GM19193 (cell line): ENCODE data around the gene WDFY4.

Source experiments
- POLR2A ChIP-seq: IDR thresholded peaks from 4 replicates; pipeline ENCODE4 v1.6.1; 2011; ENCODE audit not compliant: insufficient read depth, insufficient read length; ENCODE audit errors: extremely low read depth

WDFY4 gene

DNA sequence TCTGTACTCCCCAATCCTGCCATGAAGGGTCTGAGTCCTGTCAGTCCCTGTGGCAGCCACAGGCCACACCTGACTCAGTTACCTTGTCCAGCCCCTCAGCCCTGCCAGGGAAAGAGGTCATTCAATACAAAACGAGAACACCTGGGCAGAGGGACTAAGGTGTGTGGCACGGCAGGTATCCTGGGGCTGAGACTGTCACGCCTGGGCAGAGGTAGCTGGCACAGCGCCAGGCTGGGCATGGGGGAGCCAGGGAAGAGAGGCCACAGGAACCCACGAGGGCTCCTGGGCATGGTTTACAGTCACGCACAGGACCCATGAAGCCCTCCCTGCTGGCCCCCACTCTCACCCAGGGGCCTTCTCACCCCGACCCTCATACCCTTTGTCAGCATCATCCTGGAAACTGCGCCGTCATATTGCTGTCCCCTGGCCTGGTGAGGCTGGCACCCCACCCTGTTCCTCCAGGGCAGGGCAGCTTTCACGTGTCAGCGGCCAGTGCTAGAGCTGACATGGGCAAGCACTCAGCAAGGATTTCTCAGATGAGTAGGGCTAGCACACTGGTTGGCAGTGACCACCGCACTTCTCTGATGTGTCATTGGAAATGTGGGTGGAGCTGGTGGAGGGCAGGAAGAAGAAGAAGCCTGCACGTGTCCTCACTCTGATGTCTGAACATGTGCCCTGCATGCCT lies 212.2 kb downstream of the WDFY4 start:
- no peak for TF ChIP-seq POLR2A

DNA sequence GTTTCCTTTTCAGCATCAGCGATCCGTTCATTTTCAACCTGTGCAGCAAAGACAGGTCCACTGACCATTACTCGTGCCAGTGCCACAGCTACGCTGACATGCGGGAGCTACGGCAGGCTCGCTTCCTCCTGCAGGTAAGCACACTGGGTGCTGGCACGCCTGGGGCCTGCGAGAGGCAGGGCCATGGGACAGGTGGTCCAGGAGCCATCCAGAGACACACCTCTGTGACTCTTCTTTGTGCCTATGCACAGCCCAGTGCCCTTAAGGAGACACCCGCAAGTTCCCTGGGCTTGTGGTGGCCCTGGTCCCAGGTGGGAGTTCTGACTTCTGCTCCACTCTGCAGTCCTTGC lies 212.7 kb downstream of the WDFY4 start:
- no peak for TF ChIP-seq POLR2A

DNA sequence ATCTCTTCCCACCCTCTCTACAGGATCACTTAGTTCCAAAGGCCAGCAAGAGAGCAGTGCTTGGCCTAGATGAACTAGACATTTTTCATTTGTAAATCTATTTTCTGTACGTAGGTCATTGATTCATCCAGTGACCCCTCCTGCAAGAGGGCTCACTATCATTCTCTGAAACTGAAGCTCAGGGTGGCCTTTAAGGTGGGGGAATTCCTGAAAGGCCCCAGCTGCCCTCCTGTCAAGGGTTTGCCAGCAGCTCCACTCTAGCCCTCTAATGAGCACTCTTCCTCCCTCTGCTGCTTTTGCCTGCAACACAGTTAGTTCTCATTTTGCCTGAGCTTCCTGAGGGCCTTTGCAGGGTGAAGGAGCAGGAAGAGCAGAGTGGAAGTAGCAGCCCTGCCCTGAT lies 213.8 kb downstream of the WDFY4 start:
- TF ChIP-seq POLR2A: no peak

DNA sequence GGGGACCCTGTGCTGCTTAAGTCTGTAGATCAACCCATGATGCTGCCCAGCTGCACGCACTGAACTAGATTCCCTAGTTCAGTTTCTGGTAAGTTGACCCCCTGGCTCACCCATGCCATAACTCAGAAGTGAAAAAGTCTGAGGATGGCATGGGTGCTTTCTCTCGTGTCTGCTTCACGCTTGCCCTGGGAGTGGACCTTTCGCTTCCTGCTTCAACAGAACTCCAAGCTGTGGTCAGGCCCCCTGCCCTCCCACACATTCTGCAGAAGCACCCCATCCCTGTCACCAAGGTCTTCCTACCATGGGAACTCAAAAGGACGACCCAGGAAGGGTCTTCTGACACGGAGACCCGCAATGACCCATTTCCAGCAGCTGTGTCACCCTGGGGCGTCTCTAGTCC lies 215.1 kb downstream of the WDFY4 start:
- TF ChIP-seq POLR2A: no peak

DNA sequence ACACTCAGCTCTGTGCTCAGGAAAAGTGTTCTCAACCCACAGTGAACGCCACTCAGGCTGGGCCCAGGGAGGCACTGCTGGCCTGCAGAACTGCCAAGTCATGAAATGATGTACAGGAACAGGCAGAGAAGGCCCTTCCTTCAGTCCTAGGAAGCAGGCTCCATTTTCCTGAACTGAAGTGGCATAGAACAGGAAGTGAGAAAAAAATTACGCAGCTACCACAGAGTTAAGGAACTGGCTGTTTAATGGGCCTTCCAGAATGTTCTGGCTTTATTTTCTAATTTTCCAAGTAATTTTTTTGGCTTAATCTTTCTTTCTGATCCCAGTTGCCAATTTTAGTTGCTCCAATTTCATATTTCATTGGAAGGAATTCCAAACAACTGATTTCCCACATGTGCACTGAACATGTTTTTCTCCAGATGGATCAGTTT lies 215.7 kb downstream of the WDFY4 start:
- no peak for TF ChIP-seq POLR2A

DNA sequence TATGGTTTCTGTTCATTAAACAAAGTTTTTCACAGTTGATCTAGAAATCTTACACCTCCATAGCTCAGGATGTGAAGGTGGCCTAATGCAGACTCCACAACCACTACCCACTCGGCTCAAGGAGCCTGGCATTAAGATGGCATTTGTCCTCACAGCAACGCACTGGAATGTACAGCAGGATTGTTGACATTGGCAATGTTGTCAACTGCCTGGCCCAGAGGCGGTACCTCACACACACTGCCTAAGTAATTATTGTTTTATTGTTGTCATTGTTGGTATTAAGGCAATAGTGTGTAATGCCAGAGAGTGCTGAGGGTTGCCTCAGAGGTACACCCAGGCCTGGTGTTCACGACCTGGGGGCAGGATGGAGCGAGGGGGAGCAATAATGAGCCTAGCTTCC lies 216.6 kb downstream of the WDFY4 start:
- TF ChIP-seq POLR2A: no peak

DNA sequence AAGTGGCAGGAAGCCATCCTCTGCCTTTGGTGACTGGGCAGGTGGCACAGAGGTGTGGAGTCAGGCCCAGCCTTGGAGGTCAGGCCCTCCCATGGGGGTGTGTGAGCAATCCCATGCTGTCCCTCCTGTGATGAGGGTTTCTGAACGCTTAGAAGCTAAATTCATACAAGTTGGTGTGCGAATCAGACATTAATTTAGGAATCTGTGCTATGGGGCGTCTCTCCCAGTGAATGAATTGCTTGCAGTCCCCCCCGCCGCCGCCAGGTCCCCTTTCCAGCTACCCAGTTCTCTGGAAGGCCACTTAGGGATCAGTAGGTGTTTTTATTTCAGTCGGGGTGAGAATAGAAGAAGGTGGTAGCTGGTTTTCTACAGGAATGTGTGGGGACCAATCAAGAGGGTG lies 217.4 kb downstream of the WDFY4 start:
- no peak for TF ChIP-seq POLR2A

DNA sequence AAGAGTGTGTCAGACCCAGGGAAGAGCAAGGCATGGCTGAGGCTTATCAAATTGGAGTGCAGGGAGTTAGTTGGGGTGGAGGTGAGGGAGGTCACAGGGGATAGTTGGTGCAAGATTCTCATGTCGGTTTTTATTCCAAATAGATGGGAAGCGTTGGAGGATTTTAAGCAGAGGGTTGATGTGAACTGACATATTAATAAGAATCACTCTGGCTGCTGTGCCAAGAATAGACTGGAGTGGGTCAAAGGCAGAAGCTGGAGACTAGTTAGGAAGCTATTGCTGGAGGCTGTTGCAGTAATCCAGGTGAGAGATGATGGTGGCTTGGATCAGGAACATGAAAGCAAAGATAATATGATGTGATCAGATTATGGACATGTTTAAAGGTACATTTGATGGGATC lies 218.5 kb downstream of the WDFY4 start:
- TF ChIP-seq POLR2A: no peak

DNA sequence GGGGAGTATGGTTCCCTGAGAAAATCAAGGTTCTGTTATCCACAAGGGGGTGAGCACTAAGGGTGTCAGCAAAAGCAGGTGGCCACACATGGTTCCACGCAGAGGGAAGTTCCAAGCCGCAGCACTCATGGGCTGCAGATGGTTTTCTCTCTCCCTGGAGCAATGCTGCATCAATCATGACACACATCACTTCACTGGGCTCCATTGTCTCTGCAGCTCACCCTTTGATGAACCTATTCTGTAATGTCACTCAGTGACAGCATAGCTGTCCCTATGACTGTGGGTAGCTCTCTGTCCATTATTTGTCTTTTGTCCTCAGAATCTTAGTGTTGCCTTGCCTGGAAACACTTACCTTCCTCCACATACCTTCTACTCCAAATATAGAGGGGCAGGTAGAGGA lies 220.2 kb downstream of the WDFY4 start:
- no peak for TF ChIP-seq POLR2A

DNA sequence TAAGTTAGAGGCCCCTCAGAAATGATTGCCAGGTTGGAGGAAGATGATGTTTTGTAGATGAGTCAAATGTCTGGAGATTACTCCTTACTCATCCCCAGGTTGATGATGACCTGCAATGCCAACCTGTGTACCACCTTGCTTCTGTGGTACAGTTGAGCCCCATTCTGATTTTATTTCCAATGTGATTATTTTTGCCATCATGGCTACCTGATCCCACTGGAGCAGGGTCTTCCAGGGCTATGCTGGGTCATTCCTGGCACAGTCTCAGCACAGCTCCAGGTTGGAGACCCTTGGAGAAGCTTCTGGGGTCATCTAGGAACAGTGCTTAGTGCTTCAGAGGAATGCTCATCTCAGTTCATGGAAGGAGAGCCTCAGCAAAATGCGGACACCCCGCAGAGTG lies 220.6 kb downstream of the WDFY4 start:
- TF ChIP-seq POLR2A: no peak

DNA sequence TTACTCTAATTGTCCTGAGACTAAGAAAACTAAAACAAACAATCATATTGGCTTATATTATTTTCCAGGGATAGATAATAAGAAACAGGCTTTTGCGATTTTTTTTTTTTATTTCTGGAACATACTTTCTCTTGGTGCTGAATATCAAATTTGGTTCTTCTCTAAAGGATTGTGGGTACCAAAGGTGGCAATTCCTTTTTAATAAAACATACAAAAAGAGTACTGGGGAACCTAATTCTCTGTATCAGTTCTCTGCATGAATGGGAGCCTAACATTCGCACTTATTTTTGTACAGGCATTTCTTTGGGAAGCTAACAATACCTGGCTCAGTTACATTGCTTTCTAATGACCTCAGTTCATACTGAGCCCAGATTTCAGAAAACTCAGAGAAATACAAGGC lies 222.2 kb downstream of the WDFY4 start:
- TF ChIP-seq POLR2A: no peak

DNA sequence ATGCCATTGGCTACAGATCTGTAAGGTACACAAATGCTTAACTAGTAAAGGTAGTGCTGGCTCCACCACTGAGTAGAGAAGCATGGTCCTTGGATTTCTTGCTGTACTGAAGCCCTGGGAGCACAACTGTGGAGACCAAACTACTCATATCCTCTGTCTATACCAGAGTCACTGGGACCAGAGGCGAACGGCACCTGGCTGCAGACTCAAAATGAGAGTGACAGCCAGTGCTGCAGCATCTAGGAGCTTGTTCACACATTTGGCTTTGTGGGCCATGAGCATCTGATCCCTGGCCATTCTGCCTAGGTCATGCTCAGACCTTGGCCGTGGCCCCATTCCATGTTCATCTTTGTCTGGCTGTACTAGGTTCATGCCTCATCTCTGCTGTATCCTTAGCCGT lies 223.1 kb downstream of the WDFY4 start:
- TF ChIP-seq POLR2A: no peak

DNA sequence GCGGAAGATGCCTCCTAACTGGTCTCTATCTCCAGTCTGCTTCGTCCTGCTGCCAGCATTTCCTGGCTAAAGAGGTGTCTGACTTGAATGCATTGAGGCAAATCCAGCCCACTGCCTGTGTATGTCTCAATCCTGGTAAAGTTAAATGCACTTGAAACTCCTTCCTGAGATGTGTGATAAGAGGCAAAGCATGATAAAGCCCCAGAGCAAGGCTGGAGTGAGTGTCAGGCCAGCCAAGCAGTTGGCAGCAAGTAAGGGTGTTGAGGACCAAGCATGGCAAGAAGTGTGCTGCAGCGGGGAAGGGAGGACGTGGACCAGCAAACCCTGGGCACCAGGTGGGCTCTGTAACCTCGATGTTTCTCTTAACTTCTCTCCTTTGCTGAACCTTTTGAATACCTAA lies 225.9 kb downstream of the WDFY4 start:
- no peak for TF ChIP-seq POLR2A

DNA sequence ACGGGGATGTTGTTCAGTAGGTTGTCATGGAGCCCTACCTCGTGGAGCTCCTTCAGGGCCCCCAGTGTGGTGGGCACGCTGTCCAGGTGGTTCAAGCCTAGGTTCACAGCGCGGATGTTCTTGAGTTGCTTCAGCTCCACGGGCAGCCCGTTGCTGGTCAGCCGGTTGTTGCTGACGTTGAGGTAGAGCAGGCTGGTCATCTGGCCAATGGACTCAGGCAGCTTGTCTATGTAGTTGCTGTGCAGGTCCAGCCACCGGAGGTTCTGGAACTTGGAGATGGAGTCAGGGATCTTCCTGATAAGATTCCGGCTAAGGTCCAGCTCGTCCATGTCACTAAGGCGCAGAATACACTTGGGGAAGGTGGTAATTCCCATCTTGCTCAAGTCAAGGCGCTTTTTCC lies 229.0 kb downstream of the WDFY4 start:
- no peak for TF ChIP-seq POLR2A

DNA sequence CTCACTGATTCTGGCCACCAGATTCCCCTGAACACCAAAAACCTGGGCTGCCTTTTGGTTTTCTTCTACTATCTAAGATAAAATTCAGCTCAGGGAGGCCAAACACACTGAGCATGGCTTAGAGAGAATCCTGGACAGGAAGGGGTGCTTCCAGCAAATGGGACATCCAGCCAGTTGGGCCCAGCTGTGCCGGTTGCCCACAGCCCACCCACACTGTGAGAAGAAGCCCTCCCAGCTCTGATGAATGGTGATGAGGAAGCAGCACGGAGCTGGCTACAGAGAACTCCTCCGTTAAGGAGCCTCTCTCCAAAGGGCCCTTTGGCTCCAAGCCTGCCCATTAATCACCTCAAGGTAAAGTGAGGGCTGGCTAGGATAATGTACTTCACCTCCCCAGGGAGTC lies 239.1 kb downstream of the WDFY4 start:
- TF ChIP-seq POLR2A: no peak

DNA sequence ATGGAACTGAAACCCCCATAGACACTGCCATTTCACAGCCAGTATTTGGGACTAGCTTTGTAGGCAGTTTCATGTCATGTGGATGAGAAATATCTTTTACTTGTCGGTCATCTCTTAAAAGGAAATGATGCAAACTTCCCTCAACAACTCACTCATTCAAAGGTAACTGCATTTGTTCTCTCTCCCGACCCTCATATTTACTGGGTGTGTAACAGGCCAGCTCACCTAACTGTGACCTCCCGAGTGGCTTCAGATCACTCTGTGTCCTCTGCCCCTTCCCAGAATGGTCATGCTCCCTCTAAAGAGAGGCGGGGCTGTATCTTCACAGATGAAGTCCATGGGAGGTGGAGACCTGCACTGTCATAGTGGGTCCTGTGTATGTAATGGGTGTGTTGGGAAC lies 240.3 kb downstream of the WDFY4 start:
- TF ChIP-seq POLR2A: no peak

DNA sequence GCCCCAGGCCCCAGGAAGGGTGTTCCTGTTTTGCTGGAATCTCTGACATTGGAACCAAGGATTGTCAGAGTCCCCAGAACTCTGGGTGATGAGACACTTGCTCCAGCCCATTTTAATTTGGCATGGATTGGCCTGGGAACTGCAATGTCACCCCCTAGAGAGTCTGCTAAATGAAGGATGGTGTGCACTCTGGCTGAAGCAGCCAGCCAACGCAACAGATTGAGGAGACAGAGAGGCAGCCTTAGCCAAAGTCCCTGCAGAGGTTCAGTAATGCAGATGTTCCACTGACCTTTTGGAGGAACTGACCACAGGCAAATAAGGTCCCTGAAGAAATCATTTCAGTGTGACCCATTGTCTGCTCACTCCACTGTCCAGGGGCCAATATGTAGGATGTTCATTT lies 241.6 kb downstream of the WDFY4 start:
- no peak for TF ChIP-seq POLR2A

DNA sequence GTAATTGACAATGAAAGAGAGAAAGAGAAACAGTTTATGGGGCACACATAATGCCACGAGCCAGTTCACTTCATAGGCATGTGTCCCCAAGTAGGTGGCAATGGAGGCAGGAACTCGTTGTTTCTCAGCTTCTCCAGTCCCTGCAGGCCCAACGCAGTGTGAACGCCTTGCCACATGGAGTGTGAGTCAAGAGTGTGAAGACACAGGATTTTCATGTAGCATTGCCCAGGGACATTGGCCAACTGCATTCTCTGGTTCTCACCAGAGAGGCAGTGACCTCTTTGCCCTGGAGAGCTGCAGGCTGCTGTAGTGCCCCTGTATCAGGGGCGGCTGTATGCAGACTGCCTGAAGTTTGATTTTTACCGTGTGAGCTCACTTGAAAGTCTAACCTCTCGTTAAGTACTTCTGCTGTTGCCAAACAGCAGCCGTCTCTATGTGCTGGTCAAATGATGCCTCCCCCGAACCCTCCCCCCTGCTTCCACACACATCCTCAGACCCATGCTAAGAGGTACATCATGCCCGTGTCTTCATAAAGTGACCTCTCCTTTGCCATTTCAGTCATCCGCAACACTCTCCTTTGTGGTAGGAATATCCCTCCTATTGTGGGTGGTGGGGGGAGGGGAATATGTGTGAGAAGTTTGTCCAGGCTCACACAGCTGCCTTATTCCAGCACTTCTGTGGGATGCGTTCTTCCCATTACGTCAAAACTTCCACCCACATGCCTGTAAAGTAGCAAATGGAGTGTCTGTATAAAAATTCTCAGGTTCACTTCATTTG lies 242.3 kb downstream of the WDFY4 start:
- TF ChIP-seq POLR2A: no peak
